Liver (tissue), 3 donors: ENCODE results near the gene CERT1.

Experiments used
- CTCF ChIP-seq: fragments of 150-350 bp; IDR thresholded peaks from 2 replicates; pipeline ENCODE4 v1.5.1; 2017; ENCODE audit warnings: improper control_type of control experiment, low read depth, low read length; ENCODE audit not compliant: missing input control
- MAX ChIP-seq: IDR thresholded peaks from 2 replicates; pipeline ENCODE4 v1.6.1; 2016; ENCODE audit warnings: antibody characterized with exemption
- RXRA ChIP-seq, 2 donors: IDR thresholded peaks; 2 replicates each; pipeline ENCODE4 v1.6.1; 2017 to 2018; ENCODE audit warnings: antibody characterized with exemption in 2 of 2, mild to moderate bottlenecking in 1 of 2
- YY1 ChIP-seq: IDR thresholded peaks from 2 replicates; pipeline ENCODE4 v1.6.1; 2016; ENCODE audit warnings: antibody characterized with exemption, mild to moderate bottlenecking
- donor health status: healthy.
- donor health status: healthy.

GRCh38 chr5:75553358-75553757 lies 41.9 kb upstream of the CERT1 start:
- TF ChIP-seq RXRA (IDR thresholded peaks at IDR 0.05) (no peak), CTCF (no peak), MAX (no peak), YY1 (no peak)
